Loucy (cell line): Measurements from ENCODE around the gene ATG10.

Experiments used
- EZH2phosphoT487 ChIP-seq: fragments of 200-600 bp; IDR thresholded peaks from 2 replicates; pipeline ENCODE4 v1.6.1; 2018; ENCODE audit warnings: antibody characterized with exemption, mild to moderate bottlenecking, moderate library complexity, borderline replicate concordance
- TF ChIP-seq, protein P1 (sequence below): fragments of 200-600 bp; sonication (generic); conservative IDR thresholded peaks from 2 replicates; pipeline ENCODE4 v1.5.1; 2014; ENCODE audit warnings: mild to moderate bottlenecking, antibody characterized with exemption, low read length

DNA sequence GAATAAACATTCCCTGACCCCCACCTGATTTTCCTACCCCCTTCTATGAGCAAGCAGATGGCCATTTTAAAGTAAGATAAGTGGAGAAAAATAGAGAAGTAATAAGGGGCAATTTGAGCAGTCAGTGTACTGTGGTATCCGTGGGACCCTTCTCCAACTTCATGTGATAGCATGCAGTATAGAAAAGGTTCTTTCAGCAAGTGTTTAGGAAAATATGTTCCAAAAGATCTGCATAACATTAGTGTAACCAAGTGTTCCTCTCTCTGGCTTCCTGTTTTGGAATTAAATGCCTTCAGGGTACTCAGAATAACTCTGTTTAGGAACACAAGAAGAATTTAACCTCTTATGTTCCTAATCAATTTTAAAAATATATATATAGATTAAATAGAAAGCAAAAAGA, 134.9 kb downstream of the ATG10 start:
- TF ChIP-seq, protein P1, sequence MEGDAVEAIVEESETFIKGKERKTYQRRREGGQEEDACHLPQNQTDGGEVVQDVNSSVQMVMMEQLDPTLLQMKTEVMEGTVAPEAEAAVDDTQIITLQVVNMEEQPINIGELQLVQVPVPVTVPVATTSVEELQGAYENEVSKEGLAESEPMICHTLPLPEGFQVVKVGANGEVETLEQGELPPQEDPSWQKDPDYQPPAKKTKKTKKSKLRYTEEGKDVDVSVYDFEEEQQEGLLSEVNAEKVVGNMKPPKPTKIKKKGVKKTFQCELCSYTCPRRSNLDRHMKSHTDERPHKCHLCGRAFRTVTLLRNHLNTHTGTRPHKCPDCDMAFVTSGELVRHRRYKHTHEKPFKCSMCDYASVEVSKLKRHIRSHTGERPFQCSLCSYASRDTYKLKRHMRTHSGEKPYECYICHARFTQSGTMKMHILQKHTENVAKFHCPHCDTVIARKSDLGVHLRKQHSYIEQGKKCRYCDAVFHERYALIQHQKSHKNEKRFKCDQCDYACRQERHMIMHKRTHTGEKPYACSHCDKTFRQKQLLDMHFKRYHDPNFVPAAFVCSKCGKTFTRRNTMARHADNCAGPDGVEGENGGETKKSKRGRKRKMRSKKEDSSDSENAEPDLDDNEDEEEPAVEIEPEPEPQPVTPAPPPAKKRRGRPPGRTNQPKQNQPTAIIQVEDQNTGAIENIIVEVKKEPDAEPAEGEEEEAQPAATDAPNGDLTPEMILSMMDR, result no peak
- TF ChIP-seq EZH2phosphoT487, result no peak
